22Rv1 (cell line): Measurements from ENCODE around the gene ACSF3.

Experiments used
- H3K27ac ChIP-seq: fragments of 450-650 bp; 2 replicates; pipeline ENCODE4 v1.5.1; 2017
- CTCF ChIP-seq: fragments of 450-650 bp; IDR thresholded peaks from 2 replicates; pipeline ENCODE4 v1.5.1; 2017; ENCODE audit warnings: mild to moderate bottlenecking
- ZFX ChIP-seq: fragments of 450-650 bp; IDR thresholded peaks from 2 replicates; pipeline ENCODE4 v1.6.1; 2017; ENCODE audit warnings: antibody characterized with exemption, borderline replicate concordance

ACSF3 gene

GRCh38 chr16:89076159-89076558 lies 17.5 kb upstream of the ACSF3 start:
- no peak for TF ChIP-seq CTCF
- no peak for TF ChIP-seq ZFX
- H3K27ac ChIP-seq: no peak overlapping the region

GRCh38 chr16:89077076-89077475 lies 16.6 kb upstream of the ACSF3 start:
- TF ChIP-seq ZFX (no peak), CTCF (no peak)
- H3K27ac ChIP-seq: no peak overlapping the region

GRCh38 chr16:89078172-89078571 lies 15.5 kb upstream of the ACSF3 start:
- H3K27ac ChIP-seq: no peak overlapping the region

GRCh38 chr16:89079434-89079980 lies 14.1 kb upstream of the ACSF3 start:
- TF ChIP-seq ZFX (no peak), CTCF (no peak)
- H3K27ac ChIP-seq: no peak overlapping the region

More at GRCh38 chr16:89078172-89078571, 15.5 kb upstream of the ACSF3 start:
- TF ChIP-seq CTCF: no peak
- no peak for TF ChIP-seq ZFX

GRCh38 chr16:89080196-89080853 lies 13.3 kb upstream of the ACSF3 start:
- TF ChIP-seq ZFX: no peak
- H3K27ac ChIP-seq: no peak overlapping the region

GRCh38 chr16:89081556-89081955 lies 12.1 kb upstream of the ACSF3 start:
- TF ChIP-seq CTCF (no peak), ZFX (no peak)
- no peak overlapping the region for H3K27ac ChIP-seq

GRCh38 chr16:89084411-89084810 lies 9.2 kb upstream of the ACSF3 start:
- TF ChIP-seq ZFX: no peak
- no peak for TF ChIP-seq CTCF

More at GRCh38 chr16:89084411-89084810, 9.2 kb upstream of the ACSF3 start:
- no peak overlapping the region for H3K27ac ChIP-seq
